ENCODE measurements around the gene ASPN. TPM values are rescaled to one million over a fixed set of nuclear protein-coding genes. Genes with fewer than 3 reads are reported as not detected.

The ASPN gene
- total RNA-seq, 2 experiments from 2014 or later = not detected

DNA sequence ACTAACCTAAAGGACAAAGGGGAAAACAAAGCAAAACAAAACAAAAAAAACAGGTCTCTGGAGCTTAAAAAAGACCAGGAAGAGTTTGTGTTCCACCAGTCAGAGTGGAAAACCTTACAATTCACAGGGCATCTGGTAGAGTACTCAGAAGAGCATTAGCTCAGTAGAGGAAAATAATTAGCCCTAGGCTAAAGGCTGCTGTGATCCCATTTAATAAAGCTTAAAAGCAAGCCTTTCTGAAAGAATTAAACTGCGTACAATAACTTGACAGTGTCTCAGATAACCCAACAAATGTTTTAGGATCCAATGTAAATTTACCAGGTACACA is 46.2 kb upstream of the ASPN start:
- intact Hi-C loops (cut with DNase I, micrococcal nuclease) = no loop called here
- ATAC-seq (ENCODE audit: poor library complexity) (no peak), DNase-seq (no peak)
- Histone ChIP-seq H3K27me3 (ENCODE audit: control insufficient read depth in 1 of 2, insufficient read depth in 2 of 2, low read length in 2 of 2) (no peaks in the 10 kb centered on the region), H3K9me3 (ENCODE audit: control insufficient read depth in 1 of 2, insufficient read depth in 1 of 2, low read length in 2 of 2) (no peaks in the 10 kb centered on the region), H3K4me3 (ENCODE audit: low read length) (no peak overlapping the region), H3K36me3 (ENCODE audit: insufficient read depth, low read length) (no peaks in the 10 kb centered on the region), H3K4me1 (ENCODE audit: insufficient read depth, low read length) (no peaks in the 10 kb centered on the region), H3K27ac (ENCODE audit: low read depth in 1 of 2, low read length in 2 of 2) (no peak overlapping the region)
- Mint-ChIP-seq H3K4me1 (ENCODE audit: low read depth) (no peaks in the 10 kb centered on the region), H3K9me3 (peaks cover 3% of the 10 kb centered on the region), H3K36me3 (ENCODE audit: low read depth) (no peaks in the 10 kb centered on the region), H3K27me3 (no peaks in the 10 kb centered on the region), H3K4me3 (no peak overlapping the region), H3K27ac (no peak overlapping the region)
- TF ChIP-seq, protein P1, sequence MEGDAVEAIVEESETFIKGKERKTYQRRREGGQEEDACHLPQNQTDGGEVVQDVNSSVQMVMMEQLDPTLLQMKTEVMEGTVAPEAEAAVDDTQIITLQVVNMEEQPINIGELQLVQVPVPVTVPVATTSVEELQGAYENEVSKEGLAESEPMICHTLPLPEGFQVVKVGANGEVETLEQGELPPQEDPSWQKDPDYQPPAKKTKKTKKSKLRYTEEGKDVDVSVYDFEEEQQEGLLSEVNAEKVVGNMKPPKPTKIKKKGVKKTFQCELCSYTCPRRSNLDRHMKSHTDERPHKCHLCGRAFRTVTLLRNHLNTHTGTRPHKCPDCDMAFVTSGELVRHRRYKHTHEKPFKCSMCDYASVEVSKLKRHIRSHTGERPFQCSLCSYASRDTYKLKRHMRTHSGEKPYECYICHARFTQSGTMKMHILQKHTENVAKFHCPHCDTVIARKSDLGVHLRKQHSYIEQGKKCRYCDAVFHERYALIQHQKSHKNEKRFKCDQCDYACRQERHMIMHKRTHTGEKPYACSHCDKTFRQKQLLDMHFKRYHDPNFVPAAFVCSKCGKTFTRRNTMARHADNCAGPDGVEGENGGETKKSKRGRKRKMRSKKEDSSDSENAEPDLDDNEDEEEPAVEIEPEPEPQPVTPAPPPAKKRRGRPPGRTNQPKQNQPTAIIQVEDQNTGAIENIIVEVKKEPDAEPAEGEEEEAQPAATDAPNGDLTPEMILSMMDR (IDR thresholded peaks at IDR 0.05) = no peak
- CTCF ChIA-PET = no interaction called here
- POLR2A ChIA-PET = no interaction called here

DNA sequence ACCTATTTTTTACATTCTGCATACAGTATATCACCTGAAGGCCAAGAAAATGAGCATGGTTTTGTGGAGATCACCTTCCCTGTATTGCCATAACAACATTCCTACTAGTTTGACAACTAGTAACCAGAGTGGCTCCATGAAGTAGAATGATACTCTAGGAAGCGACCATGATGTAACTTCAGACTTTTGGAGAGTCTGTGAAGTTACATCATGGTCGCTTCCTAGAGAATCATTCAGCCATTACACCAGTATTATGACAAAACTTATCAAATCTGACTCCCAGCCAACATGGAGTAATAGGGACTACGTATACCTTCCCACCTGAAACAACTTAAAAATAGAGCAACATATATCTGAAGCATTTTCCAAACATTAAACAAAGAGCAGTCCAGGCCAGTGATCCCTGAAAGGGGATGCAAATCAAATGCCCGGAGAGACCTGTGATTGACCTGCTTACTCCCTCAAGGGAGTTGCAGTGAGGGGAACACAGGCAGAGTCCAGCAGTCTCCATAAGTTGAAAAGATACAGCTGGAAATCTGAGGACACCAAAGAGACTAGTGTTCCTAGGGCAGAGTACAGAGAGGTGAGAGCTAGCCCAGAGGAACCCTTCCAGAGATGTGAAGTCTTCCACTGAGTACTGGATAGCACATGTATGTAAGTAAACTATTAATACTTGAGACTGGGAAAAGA is 45.7 kb upstream of the ASPN start:
- H3K27me3 Mint-ChIP-seq = no peaks in the 10 kb centered on the region
- POLR2A ChIA-PET = no interaction called here
- Histone ChIP-seq H3K4me1 (ENCODE audit: insufficient read depth, low read length) (no peaks in the 10 kb centered on the region), H3K27me3 (ENCODE audit: control insufficient read depth in 1 of 2, insufficient read depth in 2 of 2, low read length in 2 of 2) (no peaks in the 10 kb centered on the region), H3K27ac (ENCODE audit: low read depth in 1 of 2, low read length in 2 of 2) (no peak overlapping the region), H3K9me3 (ENCODE audit: control insufficient read depth in 1 of 2, insufficient read depth in 1 of 2, low read length in 2 of 2) (no peaks in the 10 kb centered on the region), H3K4me3 (ENCODE audit: low read length) (no peak overlapping the region), H3K36me3 (ENCODE audit: insufficient read depth, low read length) (no peaks in the 10 kb centered on the region)
- no peaks in the 10 kb centered on the region for H3K36me3 Mint-ChIP-seq (ENCODE audit: low read depth)
- TF ChIP-seq, protein P1 (IDR thresholded peaks at IDR 0.05) = no peak
- no peak for DNase-seq
- intact Hi-C loops (cut with DNase I, micrococcal nuclease) = no loop called here
- no peak for ATAC-seq (ENCODE audit: poor library complexity)
- H3K4me1 Mint-ChIP-seq (ENCODE audit: low read depth) = no peaks in the 10 kb centered on the region
- no peak overlapping the region for H3K27ac Mint-ChIP-seq
- CTCF ChIA-PET = no interaction called here
- H3K4me3 Mint-ChIP-seq = no peak overlapping the region
- H3K9me3 Mint-ChIP-seq = peaks cover 3% of the 10 kb centered on the region

DNA sequence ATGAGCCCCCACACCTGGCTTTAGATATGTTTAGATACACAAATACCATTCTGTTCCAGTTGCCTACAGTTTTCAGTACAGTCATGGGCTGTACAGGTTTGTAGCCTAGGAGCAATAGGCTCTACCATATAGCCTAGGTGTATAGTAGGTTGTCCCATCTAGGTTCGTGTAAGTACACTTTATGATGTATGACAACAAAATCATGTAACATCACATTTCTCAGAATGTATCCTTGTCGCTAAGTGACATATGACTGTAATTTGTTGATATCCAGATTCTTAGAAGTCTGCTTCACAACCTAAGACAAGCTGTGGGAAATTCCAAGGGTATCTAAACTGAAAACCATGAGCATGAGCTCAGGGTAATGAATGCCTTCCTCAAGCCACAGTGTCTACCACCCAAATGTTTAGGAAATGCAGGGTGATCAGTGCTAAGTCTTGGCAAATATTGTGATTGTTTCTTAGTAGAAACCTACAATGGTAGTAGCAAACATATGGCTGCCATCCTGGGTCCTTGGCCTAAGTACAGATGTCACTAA is 45.1 kb upstream of the ASPN start:
- TF ChIP-seq, protein P1 (IDR thresholded peaks at IDR 0.05) = no peak
- H3K27ac Mint-ChIP-seq = no peak overlapping the region
- ChIA-PET POLR2A (no interaction called here), CTCF (no interaction called here)
- H3K36me3 Mint-ChIP-seq (ENCODE audit: low read depth) = no peaks in the 10 kb centered on the region
- H3K27me3 Mint-ChIP-seq = no peaks in the 10 kb centered on the region
- H3K9me3 ChIP-seq (ENCODE audit: control insufficient read depth in 1 of 2, insufficient read depth in 1 of 2, low read length in 2 of 2) = no peaks in the 10 kb centered on the region
- H3K36me3 ChIP-seq (ENCODE audit: insufficient read depth, low read length) = no peaks in the 10 kb centered on the region
- H3K4me3 Mint-ChIP-seq = no peak overlapping the region
- no peak for DNase-seq
- no peak overlapping the region for H3K27ac ChIP-seq (ENCODE audit: low read depth in 1 of 2, low read length in 2 of 2)
- H3K9me3 Mint-ChIP-seq = peaks cover 3% of the 10 kb centered on the region
- intact Hi-C loops (cut with DNase I, micrococcal nuclease) = no loop called here
- H3K4me1 ChIP-seq (ENCODE audit: insufficient read depth, low read length) = no peaks in the 10 kb centered on the region
- H3K27me3 ChIP-seq (ENCODE audit: control insufficient read depth in 1 of 2, insufficient read depth in 2 of 2, low read length in 2 of 2) = no peaks in the 10 kb centered on the region
- no peak overlapping the region for H3K4me3 ChIP-seq (ENCODE audit: low read length)
- no peak for ATAC-seq (ENCODE audit: poor library complexity)
- no peaks in the 10 kb centered on the region for H3K4me1 Mint-ChIP-seq (ENCODE audit: low read depth)

Measured in CD4-positive, alpha-beta T cell (primary cell).